ENCODE data around the gene ALDH1A2.
A peak's percentile ranks its signal among the peaks of the same experiment; 100 is the strongest.
"Not testable (repeated sequence)": the region's sequence is repeated elsewhere in the genome, so short reads cannot be mapped to it uniquely, and the experiment has no call there.

Gene ALDH1A2

DNA sequence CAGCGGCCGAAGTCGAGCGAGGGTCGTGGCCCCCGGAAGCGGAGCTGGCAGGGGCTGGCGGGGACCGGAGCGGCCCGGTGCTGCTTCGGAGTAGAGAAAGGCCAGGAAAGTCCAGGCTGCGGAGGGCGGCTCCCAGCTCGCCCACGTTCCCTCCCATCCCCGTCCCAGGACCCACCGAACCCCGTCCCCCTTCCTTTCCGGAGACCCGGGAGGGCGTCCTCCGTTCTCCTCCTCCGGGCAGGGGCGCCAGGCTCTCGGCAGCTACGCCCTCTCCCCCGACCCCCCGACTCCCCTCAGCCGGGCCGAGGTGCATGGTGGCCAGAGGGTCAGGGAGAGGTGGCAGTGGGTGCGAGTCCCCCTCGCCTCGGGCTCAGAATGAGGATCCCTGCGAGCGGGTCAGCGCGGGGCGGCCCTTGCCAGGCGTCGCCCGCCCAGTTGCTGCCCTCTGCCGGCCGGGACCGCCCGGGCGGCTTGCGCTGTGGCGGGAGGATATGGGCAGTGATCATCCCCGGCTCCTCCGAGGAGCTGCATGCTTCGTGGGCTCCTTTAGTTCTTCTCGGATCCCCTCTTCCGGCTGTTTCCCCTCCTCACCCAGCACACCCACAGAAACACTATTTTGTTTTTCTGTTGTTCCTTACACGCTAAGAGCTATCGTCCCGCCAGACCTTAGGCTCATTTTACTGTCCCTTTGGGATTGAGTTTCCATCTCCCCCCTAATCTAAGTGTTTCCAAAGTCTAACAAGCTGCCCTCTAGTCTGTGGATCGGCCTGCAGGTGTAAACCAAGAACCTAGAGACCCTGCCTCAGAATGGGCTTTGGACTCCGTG, 744 bp upstream of the ALDH1A2 start:
- DNase-seq = peak; percentile 44

GRCh38 chr15:58064980-58065444, 499 bp downstream of the ALDH1A2 start:
- DNase-seq = no peak

DNA sequence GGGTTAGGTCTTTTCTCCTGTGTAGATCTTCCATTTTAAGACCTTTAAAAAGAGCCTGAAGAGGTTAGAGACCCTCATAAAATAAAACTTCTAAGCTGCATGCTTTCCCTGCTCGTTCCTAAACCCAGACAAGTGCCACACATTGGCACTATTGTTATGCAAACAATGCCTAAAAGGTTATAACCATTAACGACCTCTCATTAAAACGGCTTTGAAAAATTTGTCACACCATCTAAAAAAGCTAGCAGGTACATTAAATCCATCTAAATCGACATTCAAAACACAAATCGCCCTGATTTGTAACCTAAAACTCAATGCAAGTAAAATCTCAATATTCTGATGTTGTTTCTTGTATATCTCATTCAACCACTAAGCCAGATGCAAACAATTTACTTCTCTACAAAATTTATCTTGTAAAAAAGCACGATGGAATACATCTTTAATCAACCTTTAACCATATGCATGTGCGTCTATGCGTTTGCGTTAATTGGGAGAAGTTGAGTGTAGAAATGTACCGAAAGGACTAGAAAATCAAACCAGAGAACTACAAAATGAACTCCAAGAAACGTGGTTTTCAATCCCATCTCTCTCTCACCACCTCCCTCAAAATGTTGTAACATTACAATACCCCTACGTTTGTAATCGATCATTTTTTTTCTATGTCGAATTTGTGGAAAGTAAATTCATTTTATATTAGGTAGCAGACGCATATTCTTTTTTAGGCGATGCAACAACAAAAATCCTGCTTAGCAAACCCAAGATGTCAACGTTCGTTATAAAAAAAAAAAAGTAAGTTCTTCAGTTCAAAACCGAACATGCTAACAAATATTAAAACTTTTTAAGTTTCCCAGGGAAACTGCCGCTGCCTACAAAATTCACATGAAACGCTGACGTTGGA, 1.2 kb downstream of the ALDH1A2 start:
- DNase-seq = no peak

GRCh38 chr15:58063614-58064013, 1.9 kb downstream of the ALDH1A2 start:
- no peak for DNase-seq

GRCh38 chr15:58062983-58063382, 2.5 kb downstream of the ALDH1A2 start:
- no peak for DNase-seq

GRCh38 chr15:58062175-58062574, 3.3 kb downstream of the ALDH1A2 start:
- DNase-seq = no peak

- DNase-seq = no peak
Observed at GRCh38 chr15:58060575-58060974, 4.9 kb downstream of the ALDH1A2 start.

DNA sequence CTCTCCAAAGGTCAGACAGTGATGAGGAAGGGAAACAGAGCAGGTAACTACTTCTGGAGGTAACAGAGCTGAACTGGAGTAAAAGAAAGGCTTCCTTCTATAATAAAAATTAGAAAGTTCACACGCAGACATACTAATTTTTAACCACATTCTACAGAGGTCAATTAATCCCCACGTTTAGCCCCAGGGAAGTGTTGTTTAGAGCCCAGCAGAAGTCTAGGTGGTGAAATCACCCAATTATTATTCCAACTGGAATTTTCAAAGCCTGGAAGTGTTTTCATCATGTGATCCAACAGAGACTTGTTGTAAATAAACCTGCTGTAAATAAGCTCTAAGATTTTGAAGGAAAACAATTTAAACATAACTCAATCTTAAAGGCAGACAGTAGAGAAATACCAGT, 6.8 kb downstream of the ALDH1A2 start:
- no peak for DNase-seq

GRCh38 chr15:58058073-58058472, 7.4 kb downstream of the ALDH1A2 start:
- no peak for DNase-seq

GRCh38 chr15:58057559-58057958, 8.0 kb downstream of the ALDH1A2 start:
- no peak for DNase-seq

DNA sequence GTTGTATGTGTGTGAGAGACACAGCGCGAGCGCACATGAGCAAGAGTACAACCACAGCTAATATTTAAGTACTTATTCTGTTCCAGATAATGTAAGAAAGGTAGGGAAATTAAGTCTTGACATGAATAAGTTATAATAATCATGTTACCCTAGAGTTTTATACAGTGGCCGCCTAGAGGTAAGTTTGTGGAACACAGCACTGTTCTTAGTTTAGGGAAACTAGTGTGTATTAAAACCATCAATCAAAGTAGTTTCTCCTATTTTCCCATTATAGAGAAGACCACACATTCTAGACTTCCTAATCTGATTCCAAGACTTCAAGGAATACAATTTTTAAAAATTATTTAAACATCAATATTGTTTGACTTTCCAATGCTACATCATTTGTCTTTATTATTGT, 9.5 kb downstream of the ALDH1A2 start:
- DNase-seq = no peak

DNA sequence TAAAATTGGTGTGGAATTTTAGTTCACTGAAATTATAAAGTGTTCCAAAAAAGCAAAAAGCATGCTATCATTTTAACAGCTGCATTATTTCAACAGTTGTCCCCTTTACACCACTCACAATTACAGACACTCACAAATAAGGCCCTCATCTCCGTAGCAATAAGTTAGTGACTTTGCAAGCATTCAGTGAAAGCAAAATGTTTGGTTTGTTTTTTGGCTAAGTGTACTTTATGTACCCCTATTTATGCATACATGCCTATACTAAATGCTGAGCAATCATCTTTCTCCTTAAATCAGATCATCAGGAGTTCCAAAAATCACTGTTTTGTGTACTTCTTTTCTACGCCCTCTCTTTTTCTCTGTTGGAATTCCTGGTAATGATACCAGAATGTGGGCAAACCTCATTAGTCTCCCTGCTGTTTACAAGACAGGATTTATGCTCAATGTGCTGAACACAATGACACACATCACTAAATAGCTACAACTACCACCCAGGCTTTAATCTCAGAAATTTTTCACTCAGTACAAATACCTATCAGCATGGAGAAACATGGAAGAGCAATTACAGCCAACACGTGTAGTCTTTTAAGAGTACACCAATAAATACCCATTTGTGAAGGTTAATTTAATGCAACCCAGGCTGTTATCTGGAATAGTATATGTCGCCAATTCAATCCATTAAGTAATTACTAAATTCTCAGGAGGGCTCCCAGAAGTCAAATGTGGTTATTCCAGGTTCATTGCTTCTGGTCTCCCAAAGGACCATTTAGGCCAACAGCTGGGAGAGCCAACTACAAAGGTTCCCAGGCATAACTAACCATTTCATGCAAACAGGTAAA, 12.0 kb downstream of the ALDH1A2 start:
- no peak for DNase-seq

- DNase-seq = no peak
Observed at GRCh38 chr15:58052334-58052733, 13.2 kb downstream of the ALDH1A2 start.

DNA sequence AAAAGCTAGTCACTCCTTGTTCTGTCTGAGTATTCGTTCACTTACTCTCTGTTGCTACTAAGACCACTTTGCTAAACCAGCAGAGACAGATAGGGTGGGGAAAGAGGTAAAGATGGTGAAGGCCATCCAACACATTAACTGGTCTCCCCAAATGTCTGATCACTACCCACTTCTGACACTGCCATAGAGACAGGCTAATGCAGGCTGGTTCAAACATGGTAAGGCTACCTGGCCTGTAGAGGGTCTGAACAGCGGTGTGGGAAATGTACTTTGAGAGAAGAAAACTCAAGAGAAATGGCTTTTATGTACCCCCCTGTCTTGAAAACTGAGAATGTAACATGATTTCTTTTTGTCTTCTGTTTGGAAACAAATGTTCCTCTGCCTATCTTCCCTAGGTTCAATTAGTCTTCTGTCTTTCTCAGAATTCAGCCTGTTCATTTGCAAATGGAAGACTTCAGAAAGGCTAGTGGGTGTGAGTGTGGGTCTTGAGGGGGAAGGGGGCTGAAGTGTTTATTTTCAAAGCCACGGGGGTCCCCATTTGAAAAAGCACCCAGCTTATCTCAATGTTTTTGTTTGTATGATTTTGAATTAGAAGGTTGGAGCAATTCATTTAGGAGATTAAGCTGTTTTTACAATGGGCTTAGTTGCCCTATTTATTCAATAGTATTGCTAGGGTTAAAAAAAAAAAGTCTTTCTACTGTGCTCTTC, 15.8 kb downstream of the ALDH1A2 start:
- no peak for DNase-seq

DNA sequence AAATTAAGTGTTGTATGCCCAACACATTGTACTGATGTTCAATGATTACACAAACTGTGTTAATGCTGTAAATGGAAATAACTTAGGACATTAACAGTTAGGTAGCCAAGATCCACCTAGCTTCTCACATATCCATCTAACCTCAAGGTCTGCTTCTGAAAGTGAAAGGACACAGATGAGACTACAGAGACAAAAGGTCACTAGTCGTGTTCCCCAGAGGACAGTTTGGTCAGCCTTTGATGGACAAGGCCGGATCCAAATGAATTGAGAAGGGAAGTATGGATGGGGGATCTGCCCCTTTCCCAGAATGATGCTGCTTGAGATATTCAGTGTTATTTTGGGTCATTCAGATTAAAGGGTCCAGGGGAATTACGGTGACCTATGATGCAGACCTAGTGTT, 17.2 kb downstream of the ALDH1A2 start:
- no peak for DNase-seq

DNA sequence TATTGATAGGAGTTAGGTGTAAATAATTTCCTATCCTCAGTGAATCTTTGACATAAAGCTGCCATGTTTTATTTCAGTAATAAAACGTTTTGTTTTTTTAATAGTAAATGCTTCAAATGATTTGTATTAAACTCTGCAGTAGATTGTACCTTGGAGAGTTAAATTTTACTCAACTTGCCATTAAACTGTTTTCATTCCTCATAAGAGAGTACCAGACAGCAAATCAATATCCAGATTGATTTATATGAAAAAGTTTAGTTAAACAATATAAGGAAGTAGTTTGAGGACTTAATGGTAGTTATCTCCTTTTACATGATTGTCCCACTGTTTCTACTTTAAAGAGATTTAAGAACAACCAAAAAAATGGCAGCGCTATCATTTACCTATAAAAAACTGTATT, 18.4 kb downstream of the ALDH1A2 start:
- DNase-seq = no peak

- no peak for DNase-seq
Observed at GRCh38 chr15:58046467-58046866, 19.0 kb downstream of the ALDH1A2 start.

DNA sequence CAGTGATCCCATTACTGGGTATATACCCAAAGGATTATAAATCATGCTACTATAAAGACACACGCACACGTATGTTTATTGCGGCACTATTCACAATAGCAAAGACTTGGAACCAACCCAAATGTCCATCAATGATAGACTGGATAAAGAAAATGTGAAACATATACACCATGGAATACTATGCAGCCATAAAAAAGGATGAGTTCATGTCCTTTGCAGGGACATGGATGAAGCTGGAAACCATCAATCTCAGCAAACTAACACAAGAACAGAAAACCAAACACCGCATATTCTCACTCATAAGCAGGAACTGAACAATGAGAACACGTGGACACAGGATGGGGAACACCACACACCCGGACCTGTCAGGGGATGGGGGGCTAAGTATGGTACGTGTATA, 20.1 kb downstream of the ALDH1A2 start:
- DNase-seq = not testable (repeated sequence)

GRCh38 chr15:58044551-58044950, 21.0 kb downstream of the ALDH1A2 start:
- no peak for DNase-seq

DNA sequence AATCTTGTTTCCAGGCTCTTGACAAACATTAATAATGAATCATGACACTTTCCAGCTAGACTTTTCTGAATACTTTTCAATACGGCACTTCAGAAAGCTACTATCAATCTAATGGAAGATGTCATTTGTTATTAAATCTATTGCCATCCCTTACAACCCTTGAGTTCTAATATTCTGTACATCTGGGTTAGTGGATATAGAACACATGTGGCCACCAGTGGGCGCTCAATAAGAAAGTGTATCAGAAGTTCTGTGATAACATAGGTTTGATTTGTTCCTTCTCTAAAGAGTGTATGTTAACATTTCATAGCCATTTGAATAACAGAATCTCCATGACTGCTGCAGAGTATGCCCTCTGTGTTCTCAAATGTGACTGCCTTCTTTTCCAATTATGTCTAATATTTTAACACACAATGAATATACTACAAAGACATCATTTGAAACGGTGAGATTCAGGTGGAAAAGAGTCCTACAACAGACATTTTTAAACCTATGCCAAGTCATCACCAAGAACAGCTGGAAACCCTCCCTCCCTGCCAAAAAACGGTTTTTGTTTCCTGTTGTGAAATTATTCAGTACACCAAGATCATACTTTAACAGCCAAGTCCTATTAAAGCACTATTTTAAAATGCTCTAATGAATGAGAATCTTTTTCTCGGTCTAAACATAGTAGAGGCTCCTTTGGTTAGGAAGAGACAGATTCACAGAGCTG, 22.2 kb downstream of the ALDH1A2 start:
- DNase-seq = peak; percentile 28

GRCh38 chr15:58042006-58042405, 23.5 kb downstream of the ALDH1A2 start:
- no peak for DNase-seq

GRCh38 chr15:58040150-58040549, 25.4 kb downstream of the ALDH1A2 start:
- no peak for DNase-seq
